ENCODE results near the gene TRIM22.

GRCh38 chr11:5671831-5672230, 17.8 kb upstream of the TRIM22 start:
- TF ChIP-seq CTCF (optimal IDR thresholded peaks at IDR 0.05 in 1 of 3, IDR thresholded peaks at IDR 0.05 in 1 of 3, conservative IDR thresholded peaks at IDR 0.05 in 1 of 3; ENCODE audit: extremely low read depth in 1 of 3, insufficient read depth in 2 of 3, low read length in 3 of 3), result no peak
- no peak for TF ChIP-seq EZH2 (IDR thresholded peaks at IDR 0.05; ENCODE audit: low read length)

Data from keratinocyte (primary cell).